GM18867 (cell line): ENCODE data around the gene NUP62.
A peak's percentile ranks its signal among the peaks of the same experiment; 100 is the strongest.

Experiments
- ATAC-seq: cut with Tn5 transposase; IDR thresholded peaks from one replicate; pipeline ENCODE4 v1.9.1; 2021; ENCODE audit warnings: mild to moderate bottlenecking, moderate library complexity; ENCODE audit not compliant: unreplicated experiment

The NUP62 gene

DNA sequence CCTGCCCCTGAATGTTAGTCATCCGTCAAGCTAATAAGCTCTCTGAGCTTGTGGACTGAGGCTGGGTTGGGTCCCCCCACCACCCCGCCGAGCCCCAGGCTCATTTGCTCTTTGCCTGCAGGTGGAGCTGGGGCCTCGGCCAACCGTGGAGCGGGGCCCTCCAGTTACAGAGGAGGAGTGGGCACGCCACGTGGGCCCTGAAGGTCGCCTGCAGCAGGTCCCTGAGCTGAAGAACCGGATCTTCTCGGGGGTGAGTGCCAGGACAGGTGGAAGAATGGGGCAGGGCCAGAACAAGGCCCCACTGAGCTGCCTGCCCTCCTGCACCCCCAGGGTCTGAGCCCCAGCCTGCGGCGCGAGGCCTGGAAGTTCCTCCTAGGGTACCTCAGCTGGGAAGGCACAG lies 46.7 kb downstream of the NUP62 start:
- no peak for ATAC-seq

DNA sequence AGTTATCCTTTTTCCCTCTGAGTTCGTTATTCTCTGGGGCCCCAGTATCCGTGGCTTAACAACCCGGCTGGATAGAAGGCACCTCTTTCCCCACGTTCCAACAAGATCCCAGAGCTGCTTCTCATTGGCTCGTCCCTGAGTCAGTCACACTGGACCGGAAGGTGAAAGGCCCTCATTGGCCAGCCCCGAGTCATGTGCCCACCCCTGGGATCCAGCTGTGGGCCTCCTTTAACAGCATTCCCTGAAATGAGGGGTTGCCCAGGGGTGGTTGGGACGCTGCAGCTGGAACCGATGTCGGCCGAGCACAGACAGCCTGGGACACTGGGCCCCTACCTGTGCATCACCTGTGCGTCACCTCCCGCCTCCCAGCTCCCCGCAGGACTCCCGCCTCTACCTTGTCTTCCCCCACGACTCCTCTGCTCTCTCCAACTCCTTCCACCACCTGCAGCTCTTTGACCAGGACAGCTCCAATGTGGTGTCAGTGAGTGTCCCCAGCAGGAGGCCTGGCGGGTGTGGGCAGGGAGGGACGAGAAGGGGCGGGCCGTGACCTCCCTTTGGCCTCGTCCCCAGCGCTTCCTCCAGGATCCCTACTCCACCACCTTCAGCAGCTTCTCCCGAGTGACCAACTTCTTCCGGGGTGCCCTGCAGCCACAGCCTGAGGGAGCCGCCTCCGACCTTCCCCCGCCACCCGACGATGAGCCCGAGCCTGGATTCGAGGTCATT lies 47.5 kb downstream of the NUP62 start:
- ATAC-seq, result no peak

DNA sequence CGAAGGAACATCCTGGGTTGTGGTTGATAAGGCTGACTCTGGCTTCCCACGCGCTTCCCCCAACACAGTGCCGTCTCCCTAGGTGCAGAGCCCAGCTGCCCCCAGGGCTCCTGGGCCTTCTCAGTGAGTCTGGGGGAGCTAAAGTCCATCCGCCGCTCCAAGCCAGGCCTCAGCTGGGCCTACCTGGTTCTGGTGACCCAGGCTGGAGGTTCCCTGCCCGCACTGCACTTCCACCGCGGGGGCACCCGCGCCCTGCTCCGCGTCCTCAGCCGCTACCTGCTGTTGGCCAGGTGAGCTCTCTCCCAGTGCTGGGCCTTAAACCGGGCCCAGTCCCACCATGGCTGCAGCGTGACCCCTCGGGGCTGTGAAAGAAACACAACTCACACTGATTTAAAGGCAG lies 48.1 kb downstream of the NUP62 start:
- ATAC-seq, result no peak

DNA sequence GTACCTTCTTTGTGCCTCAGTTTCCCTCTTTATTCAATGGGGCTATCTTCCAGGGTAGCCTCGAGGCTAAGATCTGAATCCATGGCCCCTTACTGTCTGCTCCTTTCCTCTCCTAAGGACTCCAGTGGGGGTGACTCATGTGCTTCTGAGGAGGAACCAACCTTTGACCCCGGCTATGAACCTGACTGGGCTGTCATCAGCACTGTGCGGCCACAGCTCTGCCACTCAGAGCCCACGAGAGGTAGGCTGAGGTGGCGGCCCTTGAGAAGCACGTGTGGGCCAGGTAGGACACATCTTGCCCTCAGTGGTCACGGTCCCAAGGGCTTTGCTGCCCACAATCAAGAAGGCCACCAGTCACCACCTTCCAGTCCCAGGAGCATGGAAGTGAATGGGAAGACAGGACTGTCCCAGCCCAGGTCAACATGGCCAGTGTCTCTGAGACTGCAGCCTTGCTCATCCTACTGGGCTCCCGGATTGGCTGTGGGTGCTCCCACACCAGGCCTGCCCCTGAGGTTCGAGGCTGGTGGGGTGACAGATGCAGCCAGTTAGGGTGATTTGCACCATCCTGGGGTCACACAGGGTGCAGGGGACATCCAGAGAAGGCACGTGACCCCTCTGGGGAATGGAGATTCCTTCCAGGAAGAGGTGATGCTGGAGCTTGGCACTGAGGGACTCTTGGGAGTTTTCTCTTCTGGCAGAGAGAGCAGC lies 49.0 kb downstream of the NUP62 start:
- ATAC-seq, result no peak

DNA sequence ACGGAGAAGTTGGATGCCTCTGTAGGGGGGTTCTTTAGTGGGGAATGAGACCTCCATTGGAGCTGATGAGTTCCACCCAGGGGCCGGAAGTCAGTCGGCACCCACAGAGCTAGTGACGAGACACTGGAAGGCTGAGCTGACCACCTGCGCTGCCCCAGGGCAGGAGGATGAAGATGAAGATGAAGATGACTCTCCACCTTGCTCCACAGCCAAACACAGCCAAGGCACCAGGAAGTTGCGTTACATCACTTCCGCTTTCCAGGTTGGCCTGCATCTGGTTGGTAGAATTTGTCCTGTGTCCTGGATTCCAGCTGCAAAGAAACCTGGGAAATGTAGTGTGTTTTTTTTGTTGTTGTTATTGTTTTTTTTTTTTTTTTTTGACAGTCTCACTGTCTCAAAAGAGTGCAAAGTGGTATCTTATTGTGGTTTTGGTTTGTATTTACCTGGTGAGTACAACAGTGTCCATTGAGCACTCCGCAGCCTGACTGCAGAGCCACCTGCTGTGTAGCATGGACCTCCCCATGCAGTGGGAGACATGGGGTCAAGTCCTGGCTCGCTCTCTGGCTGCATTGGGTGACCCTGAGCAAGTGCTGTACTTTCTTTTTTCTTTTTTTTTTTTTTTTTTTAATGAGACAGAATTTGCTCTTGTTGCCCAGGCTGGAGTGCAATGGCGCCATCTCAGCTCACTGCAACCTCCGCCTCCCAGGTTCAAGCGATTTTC lies 49.9 kb downstream of the NUP62 start:
- no peak for ATAC-seq

DNA sequence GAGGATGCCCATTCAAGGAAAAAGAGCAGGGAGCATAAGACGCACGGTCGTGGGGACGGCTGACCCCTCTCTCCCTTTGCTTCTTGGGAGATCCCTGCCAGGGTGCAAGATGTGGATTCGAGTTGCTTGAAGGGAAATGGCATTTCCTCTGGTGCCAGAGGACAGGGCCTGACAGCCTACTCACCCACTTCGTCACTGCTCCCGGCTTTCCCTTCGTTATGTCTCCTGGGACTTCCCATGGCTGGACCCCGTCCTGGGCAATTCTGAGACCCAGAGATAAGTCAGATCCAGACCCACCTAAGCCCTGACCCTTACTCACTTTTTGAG lies 50.6 kb downstream of the NUP62 start:
- ATAC-seq, result no peak

DNA sequence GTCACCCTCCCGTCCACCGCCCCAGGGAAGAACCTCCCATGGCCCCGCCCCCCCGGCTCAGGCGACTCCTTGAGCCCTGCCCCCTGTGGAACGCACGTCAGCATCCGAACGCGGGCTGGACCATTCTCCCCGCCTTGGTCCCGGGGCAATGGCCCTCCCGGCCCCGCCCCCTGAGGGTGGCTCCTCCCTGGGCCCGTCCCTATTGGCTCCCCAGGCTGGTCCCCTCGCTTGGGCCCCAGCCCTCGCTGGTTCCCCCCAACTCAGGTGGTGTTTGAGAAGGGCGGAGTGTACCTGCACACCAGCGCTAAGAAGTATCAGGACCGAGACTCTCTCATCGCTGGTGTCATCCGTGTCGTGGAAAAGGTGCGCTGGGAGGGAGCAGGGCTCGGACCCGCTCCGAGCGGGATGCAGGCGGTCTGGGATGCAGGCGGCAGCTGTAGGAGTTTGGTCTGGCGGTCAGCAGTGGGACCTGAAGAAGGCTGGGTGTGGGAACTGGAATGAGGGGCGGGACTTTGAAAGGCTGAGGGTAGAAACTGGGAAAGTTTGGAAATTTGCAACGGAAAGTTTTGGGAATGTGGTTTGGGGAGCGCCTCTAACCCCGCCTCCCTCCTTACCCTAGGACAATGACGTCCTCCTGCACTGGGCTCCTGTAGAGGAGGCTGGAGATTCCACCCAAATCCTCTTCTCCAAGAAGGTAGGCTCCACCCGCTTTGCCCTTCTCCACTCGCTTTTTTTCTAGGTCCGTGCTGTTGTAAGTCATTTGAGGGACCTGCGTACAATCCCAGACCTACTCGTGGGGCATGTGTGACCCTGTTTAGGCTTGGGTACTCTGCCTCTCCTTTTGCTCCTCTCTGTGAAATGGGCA lies 51.2 kb downstream of the NUP62 start:
- ATAC-seq, result peak; percentile 42

DNA sequence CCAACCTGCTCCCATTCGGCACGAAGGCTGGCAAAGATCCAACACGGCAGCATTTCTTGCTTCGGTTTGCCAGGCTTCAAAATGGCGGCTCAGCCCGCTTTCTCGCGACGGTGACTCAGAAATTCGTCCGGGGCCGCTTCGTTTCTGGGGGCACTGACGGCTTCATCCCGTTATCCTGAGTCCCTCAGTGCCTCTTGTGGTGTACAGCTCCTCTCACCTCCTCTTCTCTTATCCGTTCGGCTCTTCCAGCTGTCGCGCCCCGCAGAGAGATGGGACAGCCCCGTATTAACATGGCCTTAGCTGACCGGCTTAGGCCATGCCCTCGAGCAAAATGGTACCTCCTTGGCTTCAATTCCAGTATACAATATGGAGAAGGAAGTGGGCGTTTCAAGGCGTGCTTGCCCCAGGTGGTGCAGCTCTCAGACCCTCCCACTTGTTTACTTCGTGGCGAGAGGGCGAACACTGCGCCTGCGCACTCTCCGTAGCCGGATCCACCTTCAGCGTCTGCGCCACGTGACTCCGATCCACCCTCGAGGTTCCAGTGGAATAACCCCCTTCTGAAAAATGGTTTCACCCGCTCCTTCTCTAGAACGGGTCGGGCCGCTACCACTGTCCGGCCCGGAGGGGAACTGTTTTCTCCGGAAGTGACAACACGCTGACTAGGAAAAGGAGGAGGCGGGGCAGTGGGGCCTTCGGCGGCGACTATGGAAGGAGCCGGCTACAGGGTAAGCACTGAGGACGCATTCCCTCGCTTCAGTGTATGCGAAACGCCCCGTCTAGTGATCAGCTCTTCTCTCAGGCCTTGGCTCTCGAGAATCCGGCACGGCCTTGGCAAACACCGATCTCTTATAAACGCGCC lies 52.1 kb downstream of the NUP62 start, which contains the start of the genes AKT1S1 and TBC1D17:
AKT1S1 (minus strand) TSS at position 336 of the 859 bp plus-strand sequence. CDS start 4,060 bp downstream, outside the sequence.
TBC1D17 (plus strand) TSS at position 683 of the 859 bp plus-strand sequence; CDS start at position 705, 22 bp downstream.
- ATAC-seq, result peak; percentile 58

DNA sequence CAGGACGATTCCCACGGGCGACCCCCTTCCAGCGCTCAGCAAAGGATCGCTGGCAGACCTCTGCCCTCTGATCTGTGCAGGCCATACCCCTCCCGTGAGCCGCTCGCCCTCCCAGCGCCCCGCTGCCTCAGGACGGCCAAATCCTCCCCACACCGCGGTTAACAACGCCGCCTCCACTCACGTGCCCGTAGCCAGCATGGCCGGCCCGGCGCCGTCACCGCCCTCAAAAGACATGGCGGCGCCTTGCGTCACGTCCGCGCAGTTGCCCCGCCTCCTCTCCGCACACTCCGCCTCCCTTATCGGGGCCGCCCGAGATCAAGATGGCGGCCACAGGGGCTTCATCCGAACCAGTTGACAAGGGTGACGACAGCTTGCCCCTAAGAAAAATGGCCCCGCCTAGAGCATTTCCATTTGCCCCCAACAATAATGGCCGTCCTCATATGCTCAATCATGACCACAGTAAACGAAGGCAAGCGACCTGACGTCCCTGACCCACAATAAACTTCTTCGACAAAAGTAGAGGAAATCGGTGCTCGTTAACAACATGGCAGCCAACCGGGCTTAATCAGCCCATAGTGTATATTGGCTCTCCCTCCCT lies 52.8 kb downstream of the NUP62 start:
- ATAC-seq, result peak; percentile 47

DNA sequence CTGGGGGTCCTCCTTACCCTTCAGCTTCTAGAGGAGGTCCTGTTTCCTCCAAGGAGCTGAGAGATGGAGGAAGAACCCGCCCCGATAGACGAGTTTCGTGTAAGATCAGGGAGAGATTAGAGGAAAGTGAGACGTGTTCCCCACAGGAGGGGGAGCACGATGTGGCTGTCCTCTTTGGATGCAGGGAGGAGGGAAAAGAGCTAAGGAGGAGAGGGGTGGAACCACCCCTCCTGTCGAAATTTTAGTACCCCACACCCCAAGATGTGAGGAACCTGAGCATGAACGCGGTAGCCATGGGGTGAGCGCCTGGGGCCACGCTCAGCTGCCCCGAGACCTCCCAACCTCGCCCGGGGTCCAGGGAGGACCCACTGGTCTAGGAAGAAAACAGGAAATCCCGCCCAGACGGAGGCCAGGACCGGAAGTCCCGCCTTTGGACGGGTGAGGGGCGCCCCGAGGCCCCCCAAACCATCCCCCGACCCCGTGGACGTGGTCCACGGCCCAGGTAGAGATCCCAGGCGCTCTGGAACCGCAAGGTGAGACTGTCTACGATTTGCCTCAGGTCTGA lies 53.4 kb downstream of the NUP62 start:
- ATAC-seq, result no peak

DNA sequence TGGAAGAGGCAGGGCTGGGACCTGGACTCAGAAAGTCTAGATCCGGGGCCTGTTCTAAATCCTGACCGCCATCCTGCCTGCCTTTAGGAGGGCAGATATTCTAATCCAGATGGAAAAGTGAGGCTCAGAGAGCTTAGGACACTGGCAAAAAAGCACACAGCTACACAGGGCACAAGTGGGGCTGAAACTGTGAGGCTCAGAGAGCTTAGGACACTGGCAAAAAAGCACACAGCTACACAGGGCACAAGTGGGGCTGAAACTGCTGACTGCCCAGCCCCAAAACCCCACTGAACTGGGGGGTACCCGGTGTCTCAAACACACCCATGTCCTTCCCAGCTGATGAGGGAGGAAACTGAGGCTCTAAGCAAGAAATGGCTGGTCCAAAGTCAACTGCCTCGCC lies 54.1 kb downstream of the NUP62 start:
- ATAC-seq, result no peak

DNA sequence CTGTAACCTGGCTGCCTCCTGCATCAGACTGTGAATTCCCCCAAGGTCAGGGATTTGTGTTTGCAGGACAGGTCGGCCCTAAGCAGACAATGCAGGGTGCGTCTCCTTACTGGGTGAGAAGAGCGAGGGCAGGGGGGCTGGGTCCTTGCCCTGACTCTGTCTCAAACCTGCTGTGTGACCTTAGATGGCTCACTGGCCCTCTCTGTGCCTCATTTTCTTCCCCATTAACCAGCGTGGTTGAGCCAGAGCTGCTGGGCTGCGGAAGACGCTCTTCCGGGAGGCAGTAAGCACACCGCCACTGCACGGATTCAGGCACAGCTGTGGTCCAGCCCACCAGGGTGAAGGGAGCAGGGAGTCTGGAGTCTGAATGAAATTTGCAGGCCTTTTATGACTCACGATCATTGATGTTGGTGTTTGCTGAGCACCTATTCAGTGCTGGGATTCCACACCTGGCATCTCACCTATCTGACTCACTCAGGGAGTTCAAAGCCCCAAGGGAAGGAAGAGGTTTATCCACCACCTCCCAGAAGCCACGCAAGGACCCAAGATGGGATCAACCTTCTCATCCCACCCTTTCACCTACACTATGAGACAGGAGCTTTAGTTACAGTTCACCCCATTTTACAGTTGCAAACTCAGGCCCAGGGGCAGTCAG lies 54.7 kb downstream of the NUP62 start:
- no peak for ATAC-seq

DNA sequence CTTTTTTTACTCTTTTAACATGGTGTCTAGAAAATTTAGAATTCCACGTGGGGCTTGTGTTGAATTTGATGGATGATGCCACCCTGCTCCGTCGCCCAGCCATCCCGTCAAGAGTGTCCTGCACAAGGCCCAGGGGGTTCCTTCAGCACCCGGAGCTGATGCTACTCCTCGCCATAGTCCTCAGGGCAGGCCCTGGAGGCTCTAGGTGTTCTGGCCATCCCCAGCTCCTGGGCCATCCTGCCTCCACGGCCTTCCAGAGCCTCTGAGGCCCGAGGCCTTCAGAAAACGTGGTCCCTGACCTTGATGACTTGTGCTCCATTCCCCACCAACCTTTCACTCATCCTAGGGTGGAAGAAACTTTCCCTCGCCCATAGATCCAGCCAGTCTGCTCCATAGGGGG lies 55.5 kb downstream of the NUP62 start:
- no peak for ATAC-seq

DNA sequence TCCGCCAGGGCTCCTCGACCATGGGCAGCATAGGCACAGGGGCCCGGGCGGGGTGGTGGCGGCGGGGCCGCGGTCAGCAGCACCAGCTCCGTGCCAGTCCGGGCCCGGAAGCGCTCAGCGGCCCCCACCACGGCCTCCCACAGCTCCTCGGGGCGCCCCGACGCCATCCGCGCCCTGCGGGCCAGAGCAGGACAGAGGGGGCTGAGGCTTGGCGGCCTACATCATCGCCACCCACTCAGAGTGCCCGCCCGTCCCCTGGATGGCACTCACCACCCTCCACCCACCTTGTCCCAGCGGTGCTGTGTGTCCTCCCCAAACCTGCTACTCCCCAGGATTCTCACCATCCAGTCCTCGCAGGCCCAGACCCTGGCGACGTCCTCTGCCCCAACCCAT lies 56.2 kb downstream of the NUP62 start:
- no peak for ATAC-seq

DNA sequence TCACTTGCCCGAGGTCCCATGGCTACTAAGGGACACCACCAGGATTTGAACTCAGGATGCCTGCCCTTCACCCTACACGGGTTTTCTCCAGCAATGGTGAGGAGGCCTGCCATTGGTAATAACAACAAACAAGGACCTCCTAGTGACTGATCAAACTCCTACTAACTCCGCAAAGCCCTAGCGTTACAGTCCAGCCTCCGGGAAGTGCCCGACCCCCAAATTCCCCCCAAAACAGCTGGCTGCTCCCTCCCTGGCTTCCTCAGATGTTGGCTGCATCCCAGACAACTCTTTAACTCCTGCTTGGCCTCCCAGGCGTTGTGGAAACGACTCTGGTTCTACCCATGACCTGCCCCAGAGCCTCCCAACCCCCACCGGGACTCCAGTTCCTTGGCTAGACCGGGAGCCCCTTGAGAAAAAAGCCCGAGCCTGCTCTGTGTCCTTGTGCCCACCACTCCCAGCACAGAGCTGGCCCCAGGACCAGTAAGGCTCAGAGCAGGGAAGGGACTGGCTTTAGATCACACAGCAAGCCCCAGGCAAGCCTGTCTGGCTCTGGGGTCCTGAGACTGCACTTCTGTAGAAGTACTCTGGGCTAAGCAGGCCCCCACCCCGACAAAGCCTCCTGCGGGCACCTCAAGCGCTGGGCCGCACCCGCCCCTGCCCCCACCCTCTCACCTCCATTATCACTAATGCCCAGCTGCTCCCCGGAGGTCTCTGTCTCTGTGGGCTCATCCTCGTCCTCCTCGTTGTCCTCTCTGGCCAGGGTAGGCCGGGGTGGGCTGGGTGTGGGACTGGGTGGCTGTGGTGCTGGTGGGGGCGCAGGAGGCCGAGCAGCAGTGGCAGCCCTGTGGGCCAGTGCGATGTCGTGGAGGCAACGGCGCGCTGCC lies 56.8 kb downstream of the NUP62 start:
- ATAC-seq, result no peak

DNA sequence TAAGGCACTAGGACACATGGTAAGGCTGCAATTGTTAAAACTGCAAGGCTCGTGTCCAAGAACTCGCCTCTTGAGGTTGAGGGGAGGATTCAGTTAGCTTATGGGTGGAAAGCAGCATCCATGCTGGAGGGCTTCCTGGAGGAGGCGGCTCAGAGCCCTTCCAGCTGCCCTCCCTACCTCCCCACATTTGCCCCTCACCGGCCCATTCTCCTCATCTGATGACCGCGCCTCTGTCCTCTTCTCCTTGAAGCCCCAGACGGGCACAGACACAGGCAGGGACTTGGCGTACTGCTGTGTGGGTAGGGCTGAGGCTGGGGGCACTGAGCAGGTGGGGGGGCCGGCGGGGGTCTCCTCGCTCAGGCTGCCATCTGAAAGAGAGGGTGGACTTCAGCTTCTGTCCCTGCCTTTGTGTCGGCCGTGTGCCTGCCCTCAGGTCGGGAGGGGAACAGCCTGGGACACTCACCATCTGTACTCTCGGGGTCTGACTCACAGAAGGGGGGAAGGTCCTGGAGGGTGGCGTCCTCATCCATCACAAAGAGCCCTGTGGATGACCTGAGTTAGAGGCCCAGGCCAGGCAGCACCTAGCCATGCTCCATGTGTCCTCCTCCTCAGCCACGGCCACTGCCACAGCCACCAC lies 57.8 kb downstream of the NUP62 start:
- ATAC-seq, result no peak

DNA sequence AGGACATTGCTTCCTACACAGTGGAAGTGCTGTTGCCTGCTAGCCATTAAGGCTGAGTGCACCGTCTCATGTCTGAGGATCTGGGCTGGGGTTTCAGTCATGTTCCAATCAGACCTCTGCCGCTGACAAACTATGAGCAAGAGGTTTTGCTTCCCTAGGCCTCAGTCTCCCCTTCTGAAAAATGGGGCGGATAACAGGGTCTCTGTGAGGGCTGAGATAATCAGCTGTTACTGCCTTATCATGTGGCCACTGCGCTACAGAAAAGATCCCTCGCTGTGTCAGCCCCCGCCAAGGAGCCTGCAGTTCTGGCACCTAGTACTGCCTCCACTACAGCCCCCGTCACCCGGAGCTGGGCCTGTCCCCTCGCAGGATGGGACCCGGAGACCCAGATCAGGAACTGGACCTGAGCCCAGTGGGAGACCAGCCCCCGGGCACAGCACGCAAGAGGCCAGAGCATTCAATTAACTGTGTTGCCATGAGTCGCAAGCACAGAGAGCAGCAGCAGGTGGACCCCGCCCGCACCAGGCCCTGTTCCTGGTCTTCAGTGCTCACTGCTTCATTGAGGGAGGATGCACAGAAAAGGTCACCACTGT lies 58.9 kb downstream of the NUP62 start:
- no peak for ATAC-seq
